ENCODE results near the gene HYAL3. TPM values are rescaled to one million over a fixed set of nuclear protein-coding genes. Genes with fewer than 3 reads are reported as not detected.

The HYAL3 gene
- total RNA-seq = 5.6 and 7.4 TPM in 2 replicates
- 3.0 and 3.2 TPM in 2 replicates for polyA plus RNA-seq
- 4.2 TPM in 2 replicates for polyA plus RNA-seq (2012)
- 4.3 and 5.3 TPM in 2 replicates for polyA minus RNA-seq (ENCODE audit: low replicate concordance)

- H3K4me3 ChIP-seq (replicated peaks in 1 of 4; ENCODE audit: control extremely low read depth in 1 of 4, insufficient read depth in 1 of 4, low read depth in 3 of 4, low read length in 4 of 4) = peak within 1 kb of the TSS; percentile 65 to 92 (median 88)
- H3K9me3 ChIP-seq (ENCODE audit: control insufficient read depth, insufficient read depth, low read depth, low read length) = no peaks in the 10 kb centered on the region
- H4K20me1 ChIP-seq (ENCODE audit: control insufficient read depth, extremely low read depth, insufficient read depth, low read length) = no peaks in the 10 kb centered on the region
- peak within 1 kb of the TSS; percentile 93 for H3K4me2 ChIP-seq (ENCODE audit: extremely low read depth, insufficient read depth, low read length)
- peak within 1 kb of the TSS; percentile 84 for H3K9ac ChIP-seq (ENCODE audit: insufficient read depth, low read length)
- peak; percentile 99 to 100 for DNase-seq (ENCODE audit: low read depth in 2 of 2)
- TF ChIP-seq, protein P1, sequence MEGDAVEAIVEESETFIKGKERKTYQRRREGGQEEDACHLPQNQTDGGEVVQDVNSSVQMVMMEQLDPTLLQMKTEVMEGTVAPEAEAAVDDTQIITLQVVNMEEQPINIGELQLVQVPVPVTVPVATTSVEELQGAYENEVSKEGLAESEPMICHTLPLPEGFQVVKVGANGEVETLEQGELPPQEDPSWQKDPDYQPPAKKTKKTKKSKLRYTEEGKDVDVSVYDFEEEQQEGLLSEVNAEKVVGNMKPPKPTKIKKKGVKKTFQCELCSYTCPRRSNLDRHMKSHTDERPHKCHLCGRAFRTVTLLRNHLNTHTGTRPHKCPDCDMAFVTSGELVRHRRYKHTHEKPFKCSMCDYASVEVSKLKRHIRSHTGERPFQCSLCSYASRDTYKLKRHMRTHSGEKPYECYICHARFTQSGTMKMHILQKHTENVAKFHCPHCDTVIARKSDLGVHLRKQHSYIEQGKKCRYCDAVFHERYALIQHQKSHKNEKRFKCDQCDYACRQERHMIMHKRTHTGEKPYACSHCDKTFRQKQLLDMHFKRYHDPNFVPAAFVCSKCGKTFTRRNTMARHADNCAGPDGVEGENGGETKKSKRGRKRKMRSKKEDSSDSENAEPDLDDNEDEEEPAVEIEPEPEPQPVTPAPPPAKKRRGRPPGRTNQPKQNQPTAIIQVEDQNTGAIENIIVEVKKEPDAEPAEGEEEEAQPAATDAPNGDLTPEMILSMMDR (conservative IDR thresholded peaks at IDR 0.05 in 1 of 2, IDR thresholded peaks at IDR 0.05 in 1 of 2; ENCODE audit: low read depth in 1 of 2, low read length in 2 of 2) = peak in 1 of 2 donors; percentile 2
- TF ChIP-seq EZH2 (IDR thresholded peaks at IDR 0.05; ENCODE audit: low read length, missing control alignments) = no peak
- peaks cover 15% of the 10 kb centered on the region for H3K4me1 ChIP-seq (ENCODE audit: control insufficient read depth, extremely low read depth, insufficient read depth, low read length)
- peaks cover 2% of the 10 kb centered on the region for H3K36me3 ChIP-seq (ENCODE audit: control insufficient read depth, insufficient read depth, low read length)
- H3K79me2 ChIP-seq (ENCODE audit: control insufficient read depth, insufficient read depth, low read length) = no peaks in the 10 kb centered on the region
- H3K27ac ChIP-seq (ENCODE audit: insufficient read depth, low read length) = peak within 1 kb of the TSS; percentile 92
- peak within 1 kb of the TSS; percentile 96 for H2AFZ ChIP-seq (ENCODE audit: low read length)
- no peaks in the 10 kb centered on the region for H3K27me3 ChIP-seq (ENCODE audit: control insufficient read depth, insufficient read depth, low read length)
These were observed at the start of gene HYAL3, which contains the start of gene NAA80 for GRCh38 chr3:50298836-50299637. Gene HYAL3 (minus strand): TSS chr3:50299405. CDS start chr3:50295602, 3,803 bp downstream. Gene NAA80 (minus strand): TSS chr3:50299405. CDS start chr3:50297463, 1,942 bp downstream.

DNA sequence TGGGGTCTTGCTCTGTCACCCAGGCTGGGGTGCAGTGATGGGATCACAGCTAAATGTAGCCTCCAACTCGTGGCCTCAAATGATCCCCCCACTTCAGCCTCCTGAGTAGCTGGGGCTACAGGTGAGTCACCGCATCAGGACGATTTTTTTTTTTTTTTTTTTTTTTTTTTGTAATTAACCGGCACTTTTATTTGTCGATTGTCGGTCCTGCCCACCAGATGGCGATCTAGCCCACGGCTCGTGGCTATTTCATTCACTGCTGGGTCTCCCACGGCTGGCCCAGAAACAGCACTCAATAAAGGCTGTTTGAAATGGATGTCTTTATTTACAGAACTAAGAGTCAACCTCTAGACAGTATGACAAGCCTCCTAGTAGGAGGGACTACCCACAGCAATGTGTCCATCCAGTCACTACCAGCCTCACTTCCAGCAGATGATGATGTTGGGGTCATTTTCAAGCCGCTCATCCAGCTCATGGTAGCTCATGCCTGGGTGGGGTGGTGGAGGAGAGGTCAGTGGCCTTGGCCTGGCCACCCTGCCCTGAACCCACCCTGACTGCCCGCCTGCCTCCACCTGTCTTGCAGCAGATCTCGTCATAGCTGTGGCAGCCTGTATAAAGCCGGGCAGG, 48.1 kb upstream of the HYAL3 start:
- Histone ChIP-seq H4K20me1 (ENCODE audit: control insufficient read depth, extremely low read depth, insufficient read depth, low read length) (no peaks in the 10 kb centered on the region), H3K27me3 (ENCODE audit: control insufficient read depth, insufficient read depth, low read length) (no peaks in the 10 kb centered on the region), H3K27ac (ENCODE audit: insufficient read depth, low read length) (no peak overlapping the region), H3K4me1 (ENCODE audit: control insufficient read depth, extremely low read depth, insufficient read depth, low read length) (peaks cover 11% of the 10 kb centered on the region), H3K4me2 (ENCODE audit: extremely low read depth, insufficient read depth, low read length) (no peak overlapping the region), H3K9ac (ENCODE audit: insufficient read depth, low read length) (no peak overlapping the region), H3K79me2 (ENCODE audit: control insufficient read depth, insufficient read depth, low read length) (peaks cover 12% of the 10 kb centered on the region), H3K4me3 (replicated peaks in 1 of 4; ENCODE audit: control extremely low read depth in 1 of 4, insufficient read depth in 1 of 4, low read depth in 3 of 4, low read length in 4 of 4) (no peak overlapping the region), H2AFZ (ENCODE audit: low read length) (no peak overlapping the region), H3K9me3 (ENCODE audit: control insufficient read depth, insufficient read depth, low read depth, low read length) (no peaks in the 10 kb centered on the region), H3K36me3 (ENCODE audit: control insufficient read depth, insufficient read depth, low read length) (no peaks in the 10 kb centered on the region)
- peak; percentile 57 to 65 for DNase-seq (ENCODE audit: low read depth in 2 of 2)
- TF ChIP-seq, protein P1 (conservative IDR thresholded peaks at IDR 0.05 in 1 of 2, IDR thresholded peaks at IDR 0.05 in 1 of 2; ENCODE audit: low read depth in 1 of 2, low read length in 2 of 2) = peak; percentile 54 to 64
- no peak for TF ChIP-seq EZH2 (IDR thresholded peaks at IDR 0.05; ENCODE audit: low read length, missing control alignments)

GRCh38 chr3:50345586-50346234, 46.5 kb upstream of the HYAL3 start, which contains the start of gene ZMYND10:
Gene ZMYND10 (minus strand): TSS chr3:50345732. CDS start chr3:50345579, 153 bp downstream.
- Histone ChIP-seq H3K36me3 (ENCODE audit: control insufficient read depth, insufficient read depth, low read length) (no peaks in the 10 kb centered on the region), H3K4me3 (replicated peaks in 1 of 4; ENCODE audit: control extremely low read depth in 1 of 4, insufficient read depth in 1 of 4, low read depth in 3 of 4, low read length in 4 of 4) (peak within 1 kb of the TSS; percentile 39 to 61 (median 50)), H3K4me1 (ENCODE audit: control insufficient read depth, extremely low read depth, insufficient read depth, low read length) (peaks cover 7% of the 10 kb centered on the region), H4K20me1 (ENCODE audit: control insufficient read depth, extremely low read depth, insufficient read depth, low read length) (no peaks in the 10 kb centered on the region), H3K9me3 (ENCODE audit: control insufficient read depth, insufficient read depth, low read depth, low read length) (no peaks in the 10 kb centered on the region), H3K79me2 (ENCODE audit: control insufficient read depth, insufficient read depth, low read length) (peaks cover 6% of the 10 kb centered on the region), H3K27me3 (ENCODE audit: control insufficient read depth, insufficient read depth, low read length) (no peaks in the 10 kb centered on the region), H2AFZ (ENCODE audit: low read length) (peak within 1 kb of the TSS; percentile 77), H3K9ac (ENCODE audit: insufficient read depth, low read length) (peak within 1 kb of the TSS; percentile 41), H3K27ac (ENCODE audit: insufficient read depth, low read length) (no peak within 1 kb of the TSS), H3K4me2 (ENCODE audit: extremely low read depth, insufficient read depth, low read length) (peak within 1 kb of the TSS; percentile 84)
- TF ChIP-seq, protein P1 (conservative IDR thresholded peaks at IDR 0.05 in 1 of 2, IDR thresholded peaks at IDR 0.05 in 1 of 2; ENCODE audit: low read depth in 1 of 2, low read length in 2 of 2) = no peak
- no peak for TF ChIP-seq EZH2 (IDR thresholded peaks at IDR 0.05; ENCODE audit: low read length, missing control alignments)
- peak in 1 of 2 donors; percentile 47 for DNase-seq (ENCODE audit: low read depth in 2 of 2)

All from fibroblast of lung (primary cell).